HCT116 (cell line): ENCODE data around the gene HK1. TPM values are rescaled to one million over a fixed set of nuclear protein-coding genes. Genes with fewer than 3 reads are reported as not detected.

Experiments
- ATAC-seq: fragments of 200-7000 bp; cut with Tn5 transposase; 2 replicates; pipeline ENCODE4 v1.9.1; 2020; ENCODE audit warnings: mild to moderate bottlenecking, moderate library complexity
- BruUV-seq: library from RNA; stranded (reverse); fragments of 400-500 nt; replicated peaks from 2 replicates; lab custom pipeline; 2021; lab: Mats Ljungman, UMichigan
- CTCF ChIA-PET: fragments of 300-600 bp; sonication (Branson Sonifier 250); formaldehyde crosslinking; loops from one replicate; lab custom pipeline; 2021; ENCODE audit warnings: antibody characterized with exemption; lab: Charles Lee
- POLR2A ChIA-PET: fragments of 300-600, 350-600 bp; sonication (Branson Sonifier 250); formaldehyde crosslinking; loops from one replicate; lab custom pipeline; 2021; ENCODE audit warnings: antibody characterized with exemption; lab: Charles Lee
- RAD21 ChIA-PET, 2 experiments: fragments of 300-600 bp; sonication (Branson Sonifier 250); formaldehyde crosslinking; loops; one replicate each; lab custom pipeline; 2023; ENCODE audit warnings: low total read pairs in 2 of 2; ENCODE audit not compliant: uncharacterized antibody in 2 of 2, unreplicated experiment in 2 of 2, low non-redundant PET in 1 of 2; lab: Charles Lee
- DNase-seq: peaks from one replicate; pipeline ENCODE4 v3.0.0-alpha.2; 2010; ENCODE audit warnings: low read depth, low spot score
- H2AFZ ChIP-seq: fragments of 200-600 bp; shearing (Covaris generic), sonication (generic); 2 replicates; pipeline ENCODE4 v1.6.1; 2017; ENCODE audit warnings: low read depth, mixed run types, mixed read lengths, antibody characterized with exemption, low read length; ENCODE audit not compliant: poor library complexity, severe bottlenecking
- H3K27ac ChIP-seq: 2 replicates; pipeline ENCODE4 v1.5.1; 2012; ENCODE audit warnings: low read depth, low read length
- H3K27me3 ChIP-seq: fragments of 200-600 bp; sonication (generic); 2 replicates; pipeline ENCODE4 v1.6.1; 2016; ENCODE audit warnings: mixed run types, low read length, mixed read lengths; ENCODE audit not compliant: insufficient read depth
- H3K36me3 ChIP-seq, 2 experiments: fragments of 200-500 bp in 1 of 2; fragments of 200-600 bp in 1 of 2; sonication (Bioruptor generic) in 1 of 2; sonication (generic) in 1 of 2; 2 replicates each; pipeline versions ENCODE4 v1.5.1 to v1.6.1; 2014 to 2016; ENCODE audit warnings: low read length in 2 of 2, inconsistent platforms in 1 of 2, mixed read lengths in 1 of 2, mixed run types in 1 of 2; ENCODE audit not compliant: insufficient read depth in 2 of 2, control insufficient read depth in 1 of 2
- H3K4me1 ChIP-seq, 2 experiments: fragments of 200-600 bp in 1 of 2; sonication (generic) in 1 of 2; 2 replicates each; pipeline versions ENCODE4 v1.5.1 to v1.6.1; 2012 to 2017; ENCODE audit warnings: low read length in 2 of 2, inconsistent platforms in 1 of 2, mild to moderate bottlenecking in 1 of 2, mixed read lengths in 1 of 2, mixed run types in 1 of 2, moderate library complexity in 1 of 2; ENCODE audit not compliant: insufficient read depth in 2 of 2, control insufficient read depth in 1 of 2
- H3K4me2 ChIP-seq: fragments of 200-600 bp; sonication (generic); 2 replicates; pipeline ENCODE4 v1.6.1; 2017; ENCODE audit warnings: mixed run types, low read length, mixed read lengths
- H3K4me3 ChIP-seq, 2 experiments: fragments of 200-600 bp in 1 of 2; sonication (generic) in 1 of 2; replicated peaks in 1 of 2; 2 replicates each; pipeline ENCODE4 v1.5.1; 2011 to 2016; ENCODE audit warnings: low read length in 2 of 2, control low read depth in 1 of 2, low read depth in 1 of 2, mild to moderate bottlenecking in 1 of 2, mixed read lengths in 1 of 2, mixed run types in 1 of 2
- H3K79me2 ChIP-seq: fragments of 200-600 bp; sonication (generic); 2 replicates; pipeline ENCODE4 v1.6.1; 2017; ENCODE audit warnings: mild to moderate bottlenecking, mixed run types, low read length, moderate library complexity, mixed read lengths; ENCODE audit not compliant: insufficient read depth
- H3K9ac ChIP-seq: fragments of 200-600 bp; sonication (generic); 2 replicates; pipeline ENCODE4 v1.6.1; 2016; ENCODE audit warnings: low read length, mixed read lengths
- H3K9me2 ChIP-seq: fragments of 200-600 bp; sonication (generic), shearing (Covaris generic); 2 replicates; pipeline ENCODE4 v1.6.1; 2017; ENCODE audit warnings: mixed run types, mild to moderate bottlenecking, moderate library complexity; ENCODE audit not compliant: insufficient read depth
- H3K9me3 ChIP-seq, 2 experiments: fragments of 200-500 bp in 1 of 2; fragments of 200-600 bp in 1 of 2; sonication (Bioruptor generic) in 1 of 2; sonication (generic) in 1 of 2; 2 replicates each; pipeline ENCODE4 v1.6.1; 2014 to 2017; ENCODE audit warnings: low read length in 2 of 2, mixed read lengths in 2 of 2, inconsistent platforms in 1 of 2, low read depth in 1 of 2, mild to moderate bottlenecking in 1 of 2, mixed run types in 1 of 2, moderate library complexity in 1 of 2; ENCODE audit not compliant: control insufficient read depth in 1 of 2, insufficient read depth in 1 of 2
- H4K20me1 ChIP-seq: fragments of 200-600 bp; sonication (generic), shearing (Covaris generic); 2 replicates; pipeline ENCODE4 v1.6.1; 2017; ENCODE audit warnings: mixed run types, mild to moderate bottlenecking, moderate library complexity; ENCODE audit not compliant: insufficient read depth
- CEBPB ChIP-seq: IDR thresholded peaks from 2 replicates; pipeline ENCODE4 v1.6.1; 2012; ENCODE audit warnings: low read depth
- FOSL1 ChIP-seq: IDR thresholded peaks from 2 replicates; pipeline ENCODE4 v1.6.1; 2012; ENCODE audit warnings: low read depth
- SRF ChIP-seq: IDR thresholded peaks from 2 replicates; pipeline ENCODE4 v1.6.1; 2012; ENCODE audit warnings: low read depth
- TCF7L2 ChIP-seq: IDR thresholded peaks from 2 replicates; pipeline ENCODE4 v1.7.0; 2011; ENCODE audit warnings: borderline replicate concordance, inconsistent platforms; ENCODE audit not compliant: insufficient read depth, insufficient read length; ENCODE audit errors: extremely low read depth
- intact Hi-C: fragments of 100-400 bp; cut with micrococcal nuclease; formaldehyde crosslinking; loops from 2 replicates; pipeline ENCODE4 v1.10.0; 2022
- total RNA-seq: library from RNA; stranded (reverse); gene quantifications from one replicate; pipeline ENCODE4 v1.2.1, GENCODE V29; 2021; ENCODE audit not compliant: unreplicated experiment

The HK1 gene
- total RNA-seq, 1 experiment from 2014 or later = 50.3 TPM

- ChIA-PET POLR2A (interaction anchor here (0.9 kb wide), 1 partner anchor 23 kb away, joined by 3 read pairs; no protein-coding TSS in a partner anchor), CTCF (no interaction called here), RAD21 (no interaction called here)
- no peak for TF ChIP-seq CEBPB
- TF ChIP-seq FOSL1 = no peak
- DNase-seq (no peak), ATAC-seq (no peak)
- intact Hi-C loops = no loop called here
- Histone ChIP-seq H3K9me3 (no peaks in the 10 kb centered on the region), H3K27ac (no peak overlapping the region), H3K4me1 (peaks cover 18 to 35% of the 10 kb centered on the region in 2 experiments), H3K36me3 (no peaks in the 10 kb centered on the region), H2AFZ (peak overlapping the region; percentile 46), H3K79me2 (peaks cover 25% of the 10 kb centered on the region), H3K4me3 (no peak overlapping the region), H3K27me3 (no peaks in the 10 kb centered on the region), H3K4me2 (no peak overlapping the region; the same call in 1 of the 2 replicates), H3K9me2 (no peaks in the 10 kb centered on the region), H3K9ac (no peak overlapping the region), H4K20me1 (no peaks in the 10 kb centered on the region)
- BruUV-seq = no TSS peak
These were observed 38.2 kb downstream of the HK1 start for GRCh38 chr10:69316313-69317059.

- peak overlapping the region; percentile 78 for H3K27ac ChIP-seq
- peak overlapping the region in 1 of 2 experiments; percentile 96; a peak in 1 of 4 replicates for H3K4me3 ChIP-seq
- intact Hi-C loops = no loop called here
- H3K27me3 ChIP-seq = no peaks in the 10 kb centered on the region
- H3K4me2 ChIP-seq = peak overlapping the region; percentile 98
- H3K9me2 ChIP-seq = no peaks in the 10 kb centered on the region
- no TSS peak for BruUV-seq
- H3K36me3 ChIP-seq = no peaks in the 10 kb centered on the region
- no peak; the same call in 1 of the 2 replicates for ATAC-seq
- H2AFZ ChIP-seq = peak overlapping the region; percentile 46
- H3K9ac ChIP-seq = peak overlapping the region; percentile 75; the same call in 1 of the 2 replicates
- TF ChIP-seq TCF7L2 (peak; percentile 6), SRF (no peak)
- peaks cover 18 to 35% of the 10 kb centered on the region in 2 experiments for H3K4me1 ChIP-seq
- no peaks in the 10 kb centered on the region for H4K20me1 ChIP-seq
- H3K9me3 ChIP-seq = no peaks in the 10 kb centered on the region
- POLR2A ChIA-PET = interaction anchor here (0.9 kb wide), 1 partner anchor 22 kb away, joined by 3 read pairs; no protein-coding TSS in a partner anchor
- CTCF ChIA-PET = no interaction called here
- DNase-seq = no peak
- RAD21 ChIA-PET = no interaction called here
- peaks cover 28% of the 10 kb centered on the region for H3K79me2 ChIP-seq
These were observed 38.9 kb downstream of the HK1 start for GRCh38 chr10:69317175-69317604.
